ENCODE results near the gene CMPK1. TPM values are rescaled to one million over a fixed set of nuclear protein-coding genes. Genes with fewer than 3 reads are reported as not detected.

Gene CMPK1
- total RNA-seq, 4 donors from 2014 or later, result 106 to 164 (median 115) TPM

DNA sequence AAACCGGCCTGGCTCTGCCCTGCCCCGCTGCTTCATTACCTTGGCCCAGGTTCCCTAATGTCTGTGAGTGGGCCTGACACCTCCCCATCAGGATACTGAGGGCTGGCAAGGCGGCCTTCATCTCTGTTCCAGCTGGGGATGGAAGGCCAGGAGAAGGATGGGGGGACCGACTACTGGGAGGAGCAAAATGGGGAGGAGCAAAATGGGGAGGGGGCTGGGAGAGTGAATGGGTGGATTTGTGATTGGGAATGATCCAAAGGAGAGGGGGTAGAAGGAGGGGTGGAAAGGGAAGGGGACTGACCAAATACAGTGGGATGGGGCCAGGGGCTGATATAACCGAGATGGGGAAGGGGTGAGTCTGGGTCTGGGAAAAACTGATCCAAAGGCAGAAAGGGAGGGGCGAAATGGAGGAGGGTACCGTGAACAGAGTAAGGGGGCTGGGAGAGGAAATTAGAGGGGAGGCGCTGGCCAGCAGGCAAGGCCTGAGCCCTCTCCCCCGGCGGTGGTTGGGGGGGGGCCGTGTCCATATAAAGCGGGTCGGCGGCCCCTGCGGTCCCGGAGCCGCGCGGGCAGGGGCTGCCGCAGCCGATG is 82.2 kb downstream of the CMPK1 start, which contains the start of gene FOXE3:
Gene FOXE3, plus strand, starts transcription at position 558 of the 591 bp plus-strand sequence. Its CDS starts 31 bp downstream, at position 589.
- Histone ChIP-seq H3K9me3 (no peaks in the 10 kb centered on the region), H3K36me3 (no peaks in the 10 kb centered on the region), H3K27ac (no peak within 1 kb of the TSS), H3K4me3 (peak within 1 kb of the TSS in 1 of 2 donors; percentile 32), H3K4me1 (peaks cover 0 to 13% (median 0%) of the 10 kb centered on the region in 3 donors), H3K27me3 (peaks cover 83% of the 10 kb centered on the region)
- 19 to 30% methylated on average over 6 to 13 of the region's 21 CpGs for WGBS, 2 donors (ENCODE audit: low coverage in 1 of 2)
- ATAC-seq, result no peak
- no peak for TF ChIP-seq POLR2A (IDR thresholded peaks at IDR 0.05)
- TF ChIP-seq POLR2AphosphoS5 (IDR thresholded peaks at IDR 0.05), result no peak
- no peak for TF ChIP-seq EP300 (IDR thresholded peaks at IDR 0.05)
- TF ChIP-seq, protein P1, sequence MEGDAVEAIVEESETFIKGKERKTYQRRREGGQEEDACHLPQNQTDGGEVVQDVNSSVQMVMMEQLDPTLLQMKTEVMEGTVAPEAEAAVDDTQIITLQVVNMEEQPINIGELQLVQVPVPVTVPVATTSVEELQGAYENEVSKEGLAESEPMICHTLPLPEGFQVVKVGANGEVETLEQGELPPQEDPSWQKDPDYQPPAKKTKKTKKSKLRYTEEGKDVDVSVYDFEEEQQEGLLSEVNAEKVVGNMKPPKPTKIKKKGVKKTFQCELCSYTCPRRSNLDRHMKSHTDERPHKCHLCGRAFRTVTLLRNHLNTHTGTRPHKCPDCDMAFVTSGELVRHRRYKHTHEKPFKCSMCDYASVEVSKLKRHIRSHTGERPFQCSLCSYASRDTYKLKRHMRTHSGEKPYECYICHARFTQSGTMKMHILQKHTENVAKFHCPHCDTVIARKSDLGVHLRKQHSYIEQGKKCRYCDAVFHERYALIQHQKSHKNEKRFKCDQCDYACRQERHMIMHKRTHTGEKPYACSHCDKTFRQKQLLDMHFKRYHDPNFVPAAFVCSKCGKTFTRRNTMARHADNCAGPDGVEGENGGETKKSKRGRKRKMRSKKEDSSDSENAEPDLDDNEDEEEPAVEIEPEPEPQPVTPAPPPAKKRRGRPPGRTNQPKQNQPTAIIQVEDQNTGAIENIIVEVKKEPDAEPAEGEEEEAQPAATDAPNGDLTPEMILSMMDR (IDR thresholded peaks at IDR 0.05), result no peak

DNA sequence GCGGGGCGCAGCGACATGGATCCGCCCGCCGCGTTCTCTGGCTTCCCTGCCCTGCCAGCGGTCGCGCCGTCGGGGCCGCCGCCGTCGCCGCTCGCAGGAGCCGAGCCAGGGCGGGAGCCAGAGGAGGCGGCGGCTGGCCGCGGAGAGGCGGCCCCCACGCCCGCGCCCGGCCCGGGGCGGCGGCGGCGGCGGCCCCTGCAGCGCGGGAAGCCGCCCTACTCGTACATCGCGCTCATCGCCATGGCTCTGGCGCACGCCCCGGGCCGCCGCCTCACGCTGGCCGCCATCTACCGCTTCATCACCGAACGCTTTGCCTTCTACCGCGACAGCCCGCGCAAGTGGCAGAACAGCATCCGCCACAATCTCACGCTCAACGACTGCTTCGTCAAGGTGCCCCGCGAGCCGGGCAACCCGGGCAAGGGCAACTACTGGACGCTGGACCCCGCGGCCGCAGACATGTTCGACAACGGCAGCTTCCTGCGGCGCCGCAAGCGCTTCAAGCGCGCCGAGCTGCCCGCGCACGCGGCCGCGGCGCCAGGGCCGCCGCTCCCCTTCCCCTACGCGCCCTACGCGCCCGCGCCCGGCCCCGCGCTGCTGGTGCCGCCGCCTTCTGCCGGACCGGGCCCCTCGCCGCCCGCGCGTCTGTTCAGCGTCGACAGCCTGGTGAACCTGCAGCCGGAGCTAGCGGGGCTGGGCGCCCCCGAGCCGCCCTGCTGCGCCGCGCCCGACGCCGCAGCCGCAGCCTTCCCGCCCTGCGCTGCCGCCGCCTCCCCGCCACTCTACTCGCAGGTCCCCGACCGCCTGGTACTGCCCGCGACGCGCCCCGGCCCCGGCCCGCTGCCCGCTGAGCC is 83.0 kb downstream of the CMPK1 start:
- H3K27me3 ChIP-seq, result peaks cover 84% of the 10 kb centered on the region
- H3K36me3 ChIP-seq, result no peaks in the 10 kb centered on the region
- ATAC-seq, result no peak
- no CpG with 5 or more reads among the region's 134 CpGs for WGBS, 2 donors (ENCODE audit: low coverage in 1 of 2)
- H3K9me3 ChIP-seq, result no peaks in the 10 kb centered on the region
- no peak overlapping the region for H3K27ac ChIP-seq
- peaks cover 0 to 13% (median 0%) of the 10 kb centered on the region in 3 donors for H3K4me1 ChIP-seq
- no peak for TF ChIP-seq EP300 (IDR thresholded peaks at IDR 0.05)
- peak overlapping the region in 1 of 2 donors; percentile 32 for H3K4me3 ChIP-seq

DNA sequence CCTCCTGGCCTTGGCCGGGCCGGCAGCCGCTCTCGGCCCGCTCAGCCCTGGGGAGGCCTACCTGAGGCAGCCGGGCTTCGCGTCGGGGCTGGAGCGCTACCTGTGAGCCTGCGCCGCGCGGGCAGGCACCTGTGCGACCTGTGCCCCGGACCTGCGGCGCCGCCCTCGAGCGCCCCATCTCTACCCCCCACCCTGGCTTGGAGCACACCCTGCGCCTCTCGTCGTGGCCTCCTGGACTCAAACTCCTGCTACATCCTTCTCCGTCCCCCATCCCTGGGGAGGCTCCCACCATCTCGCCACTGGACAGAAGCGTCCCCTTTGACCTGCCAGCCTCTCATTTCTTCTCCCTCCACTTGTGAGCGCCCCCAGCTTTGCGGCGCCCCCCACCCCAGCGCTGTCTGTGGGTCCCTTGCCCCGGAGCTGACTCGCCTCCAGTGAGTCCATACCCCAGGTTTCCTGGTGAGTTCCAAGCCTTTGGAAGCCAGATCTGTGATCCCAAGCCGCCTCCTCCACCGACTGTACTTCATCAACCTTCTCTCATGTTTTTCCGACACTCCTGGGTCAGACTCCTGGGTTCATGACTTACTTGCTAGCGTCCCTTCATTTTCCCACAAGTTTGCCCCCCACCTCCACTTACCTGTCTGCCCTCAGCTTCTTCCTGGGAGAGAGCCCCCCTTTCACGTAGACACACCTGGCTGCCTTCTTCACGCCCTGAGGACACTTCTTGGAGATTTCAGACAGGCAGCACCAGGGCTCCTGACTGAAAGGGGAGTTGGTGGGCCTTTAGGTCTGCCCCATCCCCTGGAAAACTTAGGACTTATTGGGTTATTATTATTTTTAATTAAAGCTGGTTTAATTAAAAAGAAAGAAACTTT is 83.8 kb downstream of the CMPK1 start:
- Histone ChIP-seq H3K4me3 (peak overlapping the region in 1 of 2 donors; percentile 32), H3K36me3 (no peaks in the 10 kb centered on the region), H3K27me3 (peaks cover 80% of the 10 kb centered on the region), H3K4me1 (peaks cover 0 to 13% (median 0%) of the 10 kb centered on the region in 3 donors), H3K27ac (no peak overlapping the region), H3K9me3 (no peaks in the 10 kb centered on the region)
- WGBS, 2 donors (ENCODE audit: low coverage in 1 of 2), result 31 to 89% methylated on average over 8 to 9 of the region's 39 CpGs
- TF ChIP-seq, protein P1 (IDR thresholded peaks at IDR 0.05), result no peak
- TF ChIP-seq EP300 (IDR thresholded peaks at IDR 0.05) (no peak), POLR2A (IDR thresholded peaks at IDR 0.05) (no peak), POLR2AphosphoS5 (IDR thresholded peaks at IDR 0.05) (no peak)
- ATAC-seq, result no peak

DNA sequence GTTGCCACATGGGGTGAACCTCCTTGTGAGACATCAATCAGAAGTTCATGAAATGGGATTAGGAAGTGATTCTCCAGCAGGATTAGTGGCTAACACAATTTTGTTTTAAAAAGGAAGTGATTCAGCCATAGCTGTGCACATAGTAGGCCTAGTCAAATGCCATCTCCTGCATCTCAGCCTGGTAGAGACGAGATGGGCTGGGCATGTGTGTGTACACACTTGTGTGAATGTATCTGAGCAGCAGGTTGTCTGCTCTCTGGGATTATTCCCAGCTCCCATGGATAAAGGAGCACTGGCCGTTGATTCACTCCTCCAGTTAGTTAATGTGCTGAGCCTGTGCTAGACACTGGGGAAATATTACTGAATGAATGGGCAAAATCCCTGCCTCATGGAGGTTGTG is 84.5 kb downstream of the CMPK1 start:
- TF ChIP-seq POLR2AphosphoS5 (IDR thresholded peaks at IDR 0.05), result no peak
- TF ChIP-seq POLR2A (IDR thresholded peaks at IDR 0.05), result no peak
- no peak for TF ChIP-seq EP300 (IDR thresholded peaks at IDR 0.05)
- TF ChIP-seq, protein P1 (IDR thresholded peaks at IDR 0.05), result no peak
- H3K36me3 ChIP-seq, result no peaks in the 10 kb centered on the region
- ATAC-seq, result no peak
- 85% methylated on average over 2 of the region's 2 CpGs; no CpG with 5 or more reads in 1 of the 2 donors for WGBS, 2 donors (ENCODE audit: low coverage in 1 of 2)
- H3K4me3 ChIP-seq, result no peak overlapping the region
- H3K27me3 ChIP-seq, result peaks cover 80% of the 10 kb centered on the region
- H3K27ac ChIP-seq, result no peak overlapping the region
- H3K9me3 ChIP-seq, result no peaks in the 10 kb centered on the region
- peaks cover 0 to 13% (median 0%) of the 10 kb centered on the region in 3 donors for H3K4me1 ChIP-seq

Data from gastroesophageal sphincter (tissue), 4 donors.